Purkinje cell (primary cell): ENCODE data around the gene TTC4. TPM values are rescaled to one million over a fixed set of nuclear protein-coding genes. Genes with fewer than 3 reads are reported as not detected.

Source experiments
- polyA plus RNA-seq: library from polyadenylated mRNA; unstranded; fragments of >200 nt; fragmentation: Nextera tagmentation; gene quantifications from 2 replicates; pipeline ENCODE4 v1.2.1, GENCODE V29; 2014

The TTC4 gene, protein sequence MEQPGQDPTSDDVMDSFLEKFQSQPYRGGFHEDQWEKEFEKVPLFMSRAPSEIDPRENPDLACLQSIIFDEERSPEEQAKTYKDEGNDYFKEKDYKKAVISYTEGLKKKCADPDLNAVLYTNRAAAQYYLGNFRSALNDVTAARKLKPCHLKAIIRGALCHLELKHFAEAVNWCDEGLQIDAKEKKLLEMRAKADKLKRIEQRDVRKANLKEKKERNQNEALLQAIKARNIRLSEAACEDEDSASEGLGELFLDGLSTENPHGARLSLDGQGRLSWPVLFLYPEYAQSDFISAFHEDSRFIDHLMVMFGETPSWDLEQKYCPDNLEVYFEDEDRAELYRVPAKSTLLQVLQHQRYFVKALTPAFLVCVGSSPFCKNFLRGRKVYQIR
- polyA plus RNA-seq = 19.8 and 23.2 TPM in 2 replicates

DNA sequence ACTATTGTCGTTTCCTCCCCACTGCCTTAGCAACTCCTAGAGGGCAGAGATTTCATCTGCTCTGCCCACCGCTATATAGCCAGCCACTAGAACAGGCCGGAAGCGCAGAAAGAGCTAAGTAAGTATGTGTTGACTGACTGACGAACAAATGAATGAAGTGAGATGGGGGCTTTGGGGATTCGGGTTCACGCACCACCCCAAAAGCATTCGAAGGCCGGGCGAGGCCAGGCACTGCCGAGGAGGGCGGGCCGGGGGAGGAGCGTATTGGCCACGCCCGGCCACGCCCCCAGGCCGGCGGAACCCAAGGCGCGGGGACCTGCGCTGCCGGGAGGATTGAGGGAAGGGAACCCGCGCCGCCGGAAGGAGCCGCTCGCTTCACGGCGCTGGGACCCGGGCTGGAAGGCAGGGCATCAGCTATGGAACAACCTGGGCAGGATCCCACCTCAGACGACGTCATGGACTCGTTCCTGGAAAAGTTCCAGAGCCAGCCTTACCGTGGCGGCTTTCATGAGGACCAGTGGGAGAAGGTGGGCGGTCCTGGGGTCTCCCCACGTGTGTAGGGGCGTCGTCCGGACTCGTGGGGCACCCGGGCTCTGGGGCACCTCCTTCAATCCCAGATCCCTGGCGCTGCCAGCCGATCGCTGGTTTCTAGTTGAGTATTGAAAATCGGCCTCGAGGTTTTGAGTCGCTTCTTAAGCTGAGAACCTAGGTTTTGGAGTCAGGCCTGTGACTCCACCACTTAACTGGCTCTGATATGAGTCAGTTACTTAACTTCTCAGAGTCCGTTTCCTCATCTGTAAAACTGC, at the start of gene TTC4:
TTC4 (plus strand) TSS at position 369 of the 806 bp plus-strand sequence; CDS start at position 417, 48 bp downstream.

DNA sequence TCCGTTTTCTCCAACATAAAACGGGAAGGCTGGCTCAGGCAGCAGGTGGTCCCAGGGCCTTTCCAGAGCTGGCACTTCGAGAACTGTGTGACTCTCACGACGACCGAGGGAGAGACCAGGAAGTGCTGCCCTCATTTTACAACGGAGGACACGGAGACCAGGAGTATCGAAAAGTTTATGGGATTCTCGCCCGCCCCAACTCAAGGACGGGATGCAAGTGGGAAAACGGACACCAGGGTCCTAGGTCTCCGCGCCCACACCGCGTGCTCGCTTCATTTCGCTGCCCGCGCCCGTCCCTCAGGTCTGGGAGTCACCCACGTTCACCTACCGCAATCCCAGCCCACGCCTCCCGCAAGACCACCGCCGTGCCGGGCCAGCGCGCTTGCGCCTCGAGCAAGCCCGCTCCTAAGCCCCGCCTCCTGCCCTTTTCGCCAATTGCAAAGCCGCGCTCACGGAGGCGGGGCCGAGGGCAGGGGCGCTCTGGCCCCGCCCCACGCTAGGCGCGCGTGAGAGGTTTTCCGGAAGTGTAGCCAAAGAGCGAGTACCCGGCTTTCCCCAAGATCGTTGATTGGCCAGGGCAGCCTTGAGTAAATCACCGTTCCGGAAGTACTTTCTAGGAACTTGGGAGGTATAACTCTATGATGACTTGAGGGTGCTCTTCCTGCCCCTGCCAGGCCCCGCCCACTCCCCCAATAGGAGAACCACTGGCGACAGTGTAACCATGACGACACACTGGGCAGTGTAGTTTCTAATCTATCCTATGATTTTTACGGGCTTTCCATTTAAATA, 48.7 kb downstream of the TTC4 start, which contains the start of gene PARS2:
PARS2 (minus strand) TSS at position 391 of the 789 bp plus-strand sequence. CDS start 5,362 bp downstream, outside the sequence.

Other genes starting within 250 kb of the TTC4 start
- gene ACOT11, start 167.6 kb upstream of the TTC4 start, polyA plus RNA-seq = 0.85 and 0.95 TPM in 2 replicates
- gene FAM151A, start 92.3 kb upstream of the TTC4 start, polyA plus RNA-seq = not detected in 2 replicates
- gene MROH7, start 74.1 kb upstream of the TTC4 start, polyA plus RNA-seq = 0.11 and 1.2 TPM in 2 replicates
- gene PARS2, start 48.7 kb downstream of the TTC4 start, polyA plus RNA-seq = 1.3 and 3.0 TPM in 2 replicates
- not detected in 2 replicates for gene TTC22, start 85.5 kb downstream of the TTC4 start, polyA plus RNA-seq
- 11.9 and 14.3 TPM in 2 replicates for gene DHCR24, start 171.3 kb downstream of the TTC4 start, polyA plus RNA-seq